Measurements from ENCODE around the gene TSNAX. TPM values are rescaled to one million over a fixed set of nuclear protein-coding genes. Genes with fewer than 3 reads are reported as not detected.

Gene TSNAX
- polyA plus RNA-seq, 2 donors, result 5.8 to 15.9 TPM

DNA sequence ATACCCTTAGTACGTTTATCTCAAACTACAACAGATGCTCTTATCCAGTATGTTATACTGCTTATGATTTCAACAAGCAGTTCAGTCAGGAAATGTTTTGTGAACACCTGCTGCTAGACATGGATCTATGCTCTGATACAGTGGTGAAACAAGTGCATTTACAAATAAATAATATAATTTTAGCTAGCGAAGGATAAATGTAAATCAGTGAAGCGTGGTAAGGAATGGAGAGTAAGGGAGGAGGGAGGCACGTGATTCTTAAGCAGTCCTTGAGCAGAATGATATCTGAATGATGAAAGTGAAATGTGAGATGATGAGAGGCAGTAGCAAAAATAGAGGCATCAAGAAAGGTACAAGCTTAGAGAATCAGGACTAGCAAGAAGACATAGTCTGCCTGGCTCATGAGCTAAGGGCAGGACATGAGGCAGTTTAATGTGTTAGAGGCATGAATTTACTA lies 6.3 kb downstream of the TSNAX start:
- Histone ChIP-seq H3K36me3 (ENCODE audit: control insufficient read depth in 2 of 2, insufficient read depth in 2 of 2, low read length in 1 of 2) (peaks cover 0 to 4% of the 10 kb centered on the region in 2 donors), H3K4me1 (ENCODE audit: control insufficient read depth in 2 of 2, insufficient read depth in 2 of 2, low read length in 1 of 2) (peaks cover 2 to 3% of the 10 kb centered on the region in 2 donors), H3K4me3 (ENCODE audit: low read depth in 1 of 2, low read length in 2 of 2) (no peak overlapping the region), H3K27ac (ENCODE audit: low read depth in 2 of 2, low read length in 1 of 2) (no peak overlapping the region), H3K9me3 (ENCODE audit: control insufficient read depth in 2 of 2, insufficient read depth in 1 of 2, low read depth in 1 of 2, low read length in 1 of 2) (no peaks in the 10 kb centered on the region), H3K27me3 (ENCODE audit: control insufficient read depth in 1 of 2, insufficient read depth in 2 of 2, low read length in 2 of 2) (no peaks in the 10 kb centered on the region)
- WGBS, 2 donors, result 67 to 75% methylated on average over 4 of the region's 4 CpGs

DNA sequence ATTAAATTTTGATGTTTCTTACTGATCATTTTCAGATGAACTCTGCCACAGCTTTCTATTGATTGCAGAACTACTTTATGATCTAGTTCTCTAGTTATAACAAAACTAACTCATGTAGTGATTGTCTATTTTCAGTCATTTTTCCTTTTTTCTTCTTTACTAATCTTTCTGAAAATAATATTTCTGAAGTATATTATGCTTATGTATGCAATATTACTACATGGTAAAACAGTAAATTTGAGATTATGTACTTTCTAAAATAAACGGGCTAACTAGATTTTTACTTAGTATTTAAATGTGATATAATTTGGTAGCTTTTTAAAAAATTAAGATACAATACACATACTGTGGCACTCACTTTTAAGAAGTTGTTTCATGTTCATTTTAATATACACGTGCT lies 7.6 kb downstream of the TSNAX start:
- H3K36me3 ChIP-seq (ENCODE audit: control insufficient read depth in 2 of 2, insufficient read depth in 2 of 2, low read length in 1 of 2), result peaks cover 0 to 3% of the 10 kb centered on the region in 2 donors
- no peak overlapping the region for H3K4me3 ChIP-seq (ENCODE audit: low read depth in 1 of 2, low read length in 2 of 2)
- 79 to 84% methylated on average over 2 of the region's 2 CpGs for WGBS, 2 donors
- no peaks in the 10 kb centered on the region for H3K4me1 ChIP-seq (ENCODE audit: control insufficient read depth in 2 of 2, insufficient read depth in 2 of 2, low read length in 1 of 2)
- H3K27me3 ChIP-seq (ENCODE audit: control insufficient read depth in 1 of 2, insufficient read depth in 2 of 2, low read length in 2 of 2), result no peaks in the 10 kb centered on the region
- H3K9me3 ChIP-seq (ENCODE audit: control insufficient read depth in 2 of 2, insufficient read depth in 1 of 2, low read depth in 1 of 2, low read length in 1 of 2), result no peaks in the 10 kb centered on the region
- no peak overlapping the region for H3K27ac ChIP-seq (ENCODE audit: low read depth in 2 of 2, low read length in 1 of 2)

DNA sequence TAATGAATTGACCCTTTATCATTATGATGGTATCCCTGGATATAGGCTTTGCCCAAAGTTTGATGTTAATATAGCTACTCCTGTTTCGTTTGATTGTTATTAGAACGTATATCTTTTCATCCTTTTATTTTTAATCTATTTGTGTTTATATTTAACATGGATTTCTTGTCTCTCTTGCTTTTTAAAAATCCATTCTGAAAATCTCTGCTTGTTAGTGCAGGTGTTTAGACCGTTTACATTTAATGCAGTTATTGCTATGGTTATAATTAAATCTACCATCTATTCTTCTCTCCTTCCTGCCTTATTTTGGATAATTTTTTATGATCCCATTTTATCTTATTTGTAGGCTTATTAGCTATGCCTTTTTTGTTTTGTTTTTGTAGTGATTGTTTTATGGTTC lies 12.4 kb downstream of the TSNAX start:
- H3K27ac ChIP-seq (ENCODE audit: low read depth in 2 of 2, low read length in 1 of 2), result no peak overlapping the region
- H3K4me3 ChIP-seq (ENCODE audit: low read depth in 1 of 2, low read length in 2 of 2), result no peak overlapping the region
- H3K27me3 ChIP-seq (ENCODE audit: control insufficient read depth in 1 of 2, insufficient read depth in 2 of 2, low read length in 2 of 2), result no peaks in the 10 kb centered on the region
- H3K9me3 ChIP-seq (ENCODE audit: control insufficient read depth in 2 of 2, insufficient read depth in 1 of 2, low read depth in 1 of 2, low read length in 1 of 2), result no peaks in the 10 kb centered on the region
- H3K36me3 ChIP-seq (ENCODE audit: control insufficient read depth in 2 of 2, insufficient read depth in 2 of 2, low read length in 1 of 2), result no peaks in the 10 kb centered on the region
- WGBS, 2 donors, result 96 to 98% methylated on average over 3 of the region's 3 CpGs
- H3K4me1 ChIP-seq (ENCODE audit: control insufficient read depth in 2 of 2, insufficient read depth in 2 of 2, low read length in 1 of 2), result no peaks in the 10 kb centered on the region

DNA sequence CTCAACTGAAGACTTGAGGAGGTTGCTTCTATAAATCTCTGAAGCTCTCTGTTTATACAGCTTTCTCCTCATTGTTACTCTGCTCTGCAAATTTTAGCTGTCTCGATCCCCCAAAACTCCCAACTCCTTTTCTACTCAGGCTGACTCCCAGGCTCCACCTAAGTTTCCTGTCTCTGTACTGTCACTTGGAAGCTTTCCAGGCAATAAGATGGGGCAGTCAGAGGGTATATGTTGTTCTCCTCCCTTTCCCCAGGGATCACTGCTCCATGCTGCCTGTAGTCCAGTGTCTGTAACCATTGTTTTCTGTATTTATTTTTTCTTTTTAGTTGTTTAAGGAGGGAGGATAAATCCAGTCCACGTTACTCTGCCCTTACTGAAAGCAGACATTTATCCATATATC lies 13.4 kb downstream of the TSNAX start:
- no peaks in the 10 kb centered on the region for H3K36me3 ChIP-seq (ENCODE audit: control insufficient read depth in 2 of 2, insufficient read depth in 2 of 2, low read length in 1 of 2)

DNA sequence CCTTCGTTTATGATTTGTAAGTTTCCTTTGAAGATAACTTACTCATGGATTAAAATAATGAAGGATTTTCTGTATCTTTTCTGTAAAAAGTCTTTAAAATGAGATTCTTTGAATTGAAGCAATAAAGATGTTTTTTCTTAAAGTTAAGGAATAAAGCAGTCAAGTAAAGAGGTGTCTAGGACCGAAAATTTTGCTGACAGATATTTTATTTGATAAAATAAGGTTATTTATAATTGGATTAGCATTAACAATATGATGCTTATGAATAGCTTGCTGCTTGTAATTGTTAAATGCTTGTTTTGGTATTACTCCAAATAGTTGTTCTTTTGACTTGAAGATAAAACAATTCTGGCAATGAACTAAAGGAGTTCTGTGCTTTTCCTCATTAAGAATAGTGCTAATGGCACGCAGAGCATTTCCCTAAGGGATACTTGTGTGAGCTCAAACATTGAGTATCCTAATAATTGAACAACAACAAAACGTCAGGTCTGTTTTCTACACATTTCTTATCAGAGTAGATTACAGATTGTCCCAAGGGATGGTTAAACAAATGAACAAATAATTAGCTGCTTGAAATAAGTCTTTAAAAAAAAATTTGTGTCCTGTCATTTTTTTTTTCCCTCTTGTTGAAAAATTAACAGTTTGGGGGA lies 16.6 kb downstream of the TSNAX start:
- Histone ChIP-seq H3K36me3 (ENCODE audit: control insufficient read depth in 2 of 2, insufficient read depth in 2 of 2, low read length in 1 of 2) (no peaks in the 10 kb centered on the region), H3K4me3 (ENCODE audit: low read depth in 1 of 2, low read length in 2 of 2) (no peak overlapping the region), H3K27me3 (ENCODE audit: control insufficient read depth in 1 of 2, insufficient read depth in 2 of 2, low read length in 2 of 2) (no peaks in the 10 kb centered on the region), H3K4me1 (ENCODE audit: control insufficient read depth in 2 of 2, insufficient read depth in 2 of 2, low read length in 1 of 2) (no peaks in the 10 kb centered on the region), H3K27ac (ENCODE audit: low read depth in 2 of 2, low read length in 1 of 2) (no peak overlapping the region), H3K9me3 (ENCODE audit: control insufficient read depth in 2 of 2, insufficient read depth in 1 of 2, low read depth in 1 of 2, low read length in 1 of 2) (no peaks in the 10 kb centered on the region)
- WGBS, 2 donors, result 53 to 63% methylated on average over 4 of the region's 4 CpGs

More for the DNA sequence above, 13.4 kb downstream of the TSNAX start:
- 80 to 82% methylated on average over 2 of the region's 2 CpGs for whole genome bisulfite sequencing, 2 donors
- Histone ChIP-seq H3K9me3 (ENCODE audit: control insufficient read depth in 2 of 2, insufficient read depth in 1 of 2, low read depth in 1 of 2, low read length in 1 of 2) (no peaks in the 10 kb centered on the region), H3K27me3 (ENCODE audit: control insufficient read depth in 1 of 2, insufficient read depth in 2 of 2, low read length in 2 of 2) (no peaks in the 10 kb centered on the region), H3K4me3 (ENCODE audit: low read depth in 1 of 2, low read length in 2 of 2) (no peak overlapping the region), H3K27ac (ENCODE audit: low read depth in 2 of 2, low read length in 1 of 2) (no peak overlapping the region), H3K4me1 (ENCODE audit: control insufficient read depth in 2 of 2, insufficient read depth in 2 of 2, low read length in 1 of 2) (no peaks in the 10 kb centered on the region)

DNA sequence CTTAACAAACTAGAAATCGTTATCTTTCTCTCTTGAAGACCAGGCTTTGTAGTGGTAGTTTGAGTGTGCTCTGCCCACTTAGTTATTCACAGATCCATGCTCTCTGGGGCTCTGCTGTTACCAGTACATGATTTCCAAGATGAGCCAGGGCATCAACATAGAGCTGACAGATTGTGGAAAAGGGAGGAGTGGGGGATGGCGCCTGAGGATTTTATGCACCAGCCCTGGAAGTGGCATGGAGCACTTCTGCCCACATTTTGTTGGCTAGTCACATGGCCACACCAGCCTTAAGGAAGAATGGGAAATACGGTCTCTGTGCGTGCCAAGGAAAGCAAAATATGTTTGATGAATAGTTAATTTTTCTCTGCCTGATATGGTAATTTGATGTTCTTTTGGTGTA lies 18.2 kb downstream of the TSNAX start:
- Histone ChIP-seq H3K9me3 (ENCODE audit: control insufficient read depth in 2 of 2, insufficient read depth in 1 of 2, low read depth in 1 of 2, low read length in 1 of 2) (no peaks in the 10 kb centered on the region), H3K4me3 (ENCODE audit: low read depth in 1 of 2, low read length in 2 of 2) (no peak overlapping the region), H3K4me1 (ENCODE audit: control insufficient read depth in 2 of 2, insufficient read depth in 2 of 2, low read length in 1 of 2) (no peaks in the 10 kb centered on the region), H3K27ac (ENCODE audit: low read depth in 2 of 2, low read length in 1 of 2) (no peak overlapping the region), H3K36me3 (ENCODE audit: control insufficient read depth in 2 of 2, insufficient read depth in 2 of 2, low read length in 1 of 2) (no peaks in the 10 kb centered on the region), H3K27me3 (ENCODE audit: control insufficient read depth in 1 of 2, insufficient read depth in 2 of 2, low read length in 2 of 2) (no peaks in the 10 kb centered on the region)
- 91 to 92% methylated on average over 4 of the region's 4 CpGs for WGBS, 2 donors

DNA sequence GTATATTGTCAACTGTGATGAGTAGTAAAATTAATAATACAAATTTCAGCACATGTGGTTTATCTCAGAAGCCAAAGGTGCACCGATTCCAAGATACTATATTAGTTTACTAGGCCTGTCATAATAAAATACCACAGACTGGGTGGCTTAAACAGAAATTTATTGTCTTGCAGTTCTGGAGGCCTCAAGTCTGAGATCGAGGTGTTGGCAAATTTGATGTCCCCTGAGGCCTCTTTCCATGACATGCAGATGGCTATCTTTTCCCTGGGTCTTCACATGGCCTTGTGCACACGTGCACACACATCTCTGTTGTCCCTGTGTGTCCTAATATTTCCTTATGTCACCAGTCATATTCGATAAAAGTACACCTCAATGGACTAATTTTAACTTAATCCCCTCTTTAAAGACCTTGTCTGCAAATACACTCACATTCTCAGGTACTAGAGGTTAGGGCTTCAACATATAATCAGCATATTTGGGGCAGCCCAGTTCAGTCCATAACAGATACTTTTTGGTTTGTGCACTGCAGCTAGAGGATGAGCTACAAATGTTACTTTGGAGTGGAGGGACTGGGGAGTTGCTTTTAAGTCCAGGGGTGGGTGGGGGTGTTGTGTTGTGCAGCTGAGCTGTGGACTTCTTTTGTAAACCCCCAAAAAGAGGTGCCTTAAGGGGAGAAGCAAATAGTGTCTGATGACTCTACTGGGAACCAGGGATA lies 21.4 kb downstream of the TSNAX start:
- Histone ChIP-seq H3K4me3 (ENCODE audit: low read depth in 1 of 2, low read length in 2 of 2) (no peak overlapping the region), H3K27me3 (ENCODE audit: control insufficient read depth in 1 of 2, insufficient read depth in 2 of 2, low read length in 2 of 2) (no peaks in the 10 kb centered on the region), H3K27ac (ENCODE audit: low read depth in 2 of 2, low read length in 1 of 2) (no peak overlapping the region), H3K36me3 (ENCODE audit: control insufficient read depth in 2 of 2, insufficient read depth in 2 of 2, low read length in 1 of 2) (no peaks in the 10 kb centered on the region), H3K4me1 (ENCODE audit: control insufficient read depth in 2 of 2, insufficient read depth in 2 of 2, low read length in 1 of 2) (no peaks in the 10 kb centered on the region), H3K9me3 (ENCODE audit: control insufficient read depth in 2 of 2, insufficient read depth in 1 of 2, low read depth in 1 of 2, low read length in 1 of 2) (no peaks in the 10 kb centered on the region)
- 75 to 79% methylated on average over 4 of the region's 4 CpGs for WGBS, 2 donors

DNA sequence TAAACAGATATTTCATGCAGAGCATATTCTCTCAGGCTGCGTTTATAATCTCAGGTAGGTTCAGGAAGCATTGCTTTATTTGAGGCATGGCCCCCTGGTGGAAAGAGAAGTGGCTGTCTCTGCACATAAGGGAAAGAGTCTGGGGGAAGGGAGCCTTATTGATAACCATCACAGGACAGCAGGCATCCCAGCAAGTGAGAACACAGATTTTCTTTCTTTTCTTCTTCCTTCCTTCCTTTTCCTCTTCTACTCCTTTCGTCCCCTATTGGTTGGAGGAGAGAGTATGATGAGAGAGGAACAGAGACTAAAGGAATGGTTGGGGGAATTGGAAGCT lies 21.9 kb downstream of the TSNAX start:
- no peaks in the 10 kb centered on the region for H3K36me3 ChIP-seq (ENCODE audit: control insufficient read depth in 2 of 2, insufficient read depth in 2 of 2, low read length in 1 of 2)

DNA sequence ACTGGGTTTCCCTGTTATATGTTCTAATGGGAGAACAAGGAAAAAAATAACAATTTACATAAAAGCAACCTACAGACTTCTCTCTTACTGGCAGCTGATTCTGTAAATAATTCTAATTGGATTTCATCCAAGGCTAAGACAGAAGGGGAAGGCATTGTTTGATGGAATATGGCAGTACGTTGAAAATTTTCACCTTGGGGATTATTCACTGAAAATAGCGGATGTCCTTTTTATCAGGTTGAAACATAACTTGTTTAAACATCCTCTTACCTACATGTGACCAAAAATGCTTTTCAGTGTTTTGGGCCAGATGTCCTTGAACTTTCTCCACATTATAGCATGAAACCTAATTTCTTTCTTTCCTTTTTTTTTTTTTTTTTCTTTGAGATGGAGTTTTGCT lies 24.9 kb downstream of the TSNAX start:
- Histone ChIP-seq H3K4me3 (ENCODE audit: low read depth in 1 of 2, low read length in 2 of 2) (no peak overlapping the region), H3K9me3 (ENCODE audit: control insufficient read depth in 2 of 2, insufficient read depth in 1 of 2, low read depth in 1 of 2, low read length in 1 of 2) (no peaks in the 10 kb centered on the region), H3K4me1 (ENCODE audit: control insufficient read depth in 2 of 2, insufficient read depth in 2 of 2, low read length in 1 of 2) (peaks cover 0 to 3% of the 10 kb centered on the region in 2 donors), H3K36me3 (ENCODE audit: control insufficient read depth in 2 of 2, insufficient read depth in 2 of 2, low read length in 1 of 2) (no peaks in the 10 kb centered on the region), H3K27ac (ENCODE audit: low read depth in 2 of 2, low read length in 1 of 2) (no peak overlapping the region), H3K27me3 (ENCODE audit: control insufficient read depth in 1 of 2, insufficient read depth in 2 of 2, low read length in 2 of 2) (no peaks in the 10 kb centered on the region)
- WGBS, 2 donors, result 51 to 66% methylated on average over 2 of the region's 2 CpGs

More for the DNA sequence above, 21.9 kb downstream of the TSNAX start:
- Histone ChIP-seq H3K4me1 (ENCODE audit: control insufficient read depth in 2 of 2, insufficient read depth in 2 of 2, low read length in 1 of 2) (no peaks in the 10 kb centered on the region), H3K9me3 (ENCODE audit: control insufficient read depth in 2 of 2, insufficient read depth in 1 of 2, low read depth in 1 of 2, low read length in 1 of 2) (no peaks in the 10 kb centered on the region), H3K4me3 (ENCODE audit: low read depth in 1 of 2, low read length in 2 of 2) (no peak overlapping the region), H3K27me3 (ENCODE audit: control insufficient read depth in 1 of 2, insufficient read depth in 2 of 2, low read length in 2 of 2) (no peaks in the 10 kb centered on the region), H3K27ac (ENCODE audit: low read depth in 2 of 2, low read length in 1 of 2) (no peak overlapping the region)
- 51 to 60% methylated on average over 2 of the region's 2 CpGs for WGBS, 2 donors

DNA sequence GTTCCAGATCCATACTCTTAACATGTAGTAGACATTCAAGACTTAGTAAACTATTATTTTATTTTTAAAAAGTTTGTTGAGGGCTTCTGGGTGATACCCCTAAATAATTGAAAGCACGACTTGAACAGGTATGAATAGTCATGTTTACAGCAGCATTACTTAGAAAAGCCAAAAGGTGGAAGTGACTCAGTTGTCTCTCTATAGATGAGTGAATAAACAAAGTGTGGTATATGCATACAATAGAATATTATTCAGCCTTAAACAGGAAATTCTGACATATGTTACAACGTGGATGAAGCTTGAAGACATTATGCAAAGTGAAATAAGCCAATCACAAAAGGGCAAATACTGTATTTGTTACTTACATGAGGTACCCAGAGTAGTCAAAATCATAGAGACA lies 26.5 kb downstream of the TSNAX start:
- H3K4me3 ChIP-seq (ENCODE audit: low read depth in 1 of 2, low read length in 2 of 2), result no peak overlapping the region
- no peaks in the 10 kb centered on the region for H3K9me3 ChIP-seq (ENCODE audit: control insufficient read depth in 2 of 2, insufficient read depth in 1 of 2, low read depth in 1 of 2, low read length in 1 of 2)
- H3K4me1 ChIP-seq (ENCODE audit: control insufficient read depth in 2 of 2, insufficient read depth in 2 of 2, low read length in 1 of 2), result peaks cover 0 to 3% of the 10 kb centered on the region in 2 donors
- no peaks in the 10 kb centered on the region for H3K27me3 ChIP-seq (ENCODE audit: control insufficient read depth in 1 of 2, insufficient read depth in 2 of 2, low read length in 2 of 2)
- no peaks in the 10 kb centered on the region for H3K36me3 ChIP-seq (ENCODE audit: control insufficient read depth in 2 of 2, insufficient read depth in 2 of 2, low read length in 1 of 2)
- WGBS, 2 donors, result 70 to 79% methylated on average over 2 of the region's 2 CpGs
- no peak overlapping the region for H3K27ac ChIP-seq (ENCODE audit: low read depth in 2 of 2, low read length in 1 of 2)
